ENCODE measurements around the gene OTOP2.

Gene OTOP2

DNA sequence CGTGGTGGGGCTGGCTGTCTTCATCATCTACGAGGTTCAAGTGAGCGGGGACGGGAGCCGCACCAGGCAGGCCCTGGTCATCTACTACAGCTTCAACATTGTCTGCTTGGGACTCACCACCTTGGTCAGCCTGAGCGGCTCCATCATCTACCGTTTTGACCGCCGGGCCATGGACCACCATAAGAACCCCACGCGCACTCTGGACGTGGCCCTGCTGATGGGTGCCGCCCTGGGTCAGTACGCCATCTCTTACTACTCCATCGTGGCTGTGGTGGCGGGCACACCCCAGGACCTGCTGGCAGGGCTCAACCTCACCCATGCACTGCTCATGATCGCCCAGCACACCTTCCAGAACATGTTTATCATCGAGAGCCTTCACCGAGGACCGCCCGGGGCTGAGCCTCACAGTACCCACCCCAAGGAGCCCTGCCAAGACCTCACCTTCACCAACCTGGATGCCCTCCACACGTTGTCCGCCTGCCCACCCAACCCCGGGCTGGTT is 6.5 kb downstream of the OTOP2 start:
- Histone ChIP-seq H3K36me3 (ENCODE audit: insufficient read depth, low read length) (no peaks in the 10 kb centered on the region), H3K9ac (ENCODE audit: insufficient read length) (no peak overlapping the region), H3K27ac (no peak overlapping the region), H3K4me3 (no peak overlapping the region), H3K9me3 (ENCODE audit: low read depth, low read length) (no peaks in the 10 kb centered on the region)
- TF ChIP-seq EZH2 (IDR thresholded peaks at IDR 0.05): no peak
- no peak for TF ChIP-seq POLR2AphosphoS5 (IDR thresholded peaks at IDR 0.05; ENCODE audit: borderline replicate concordance, low read depth, low read length)
- TF ChIP-seq FOXP2 (optimal IDR thresholded peaks at IDR 0.05; ENCODE audit: control extremely low read depth, extremely low read length, insufficient read depth): no peak
- DNase-seq (ENCODE audit: low read depth, low spot score): no peak

DNA sequence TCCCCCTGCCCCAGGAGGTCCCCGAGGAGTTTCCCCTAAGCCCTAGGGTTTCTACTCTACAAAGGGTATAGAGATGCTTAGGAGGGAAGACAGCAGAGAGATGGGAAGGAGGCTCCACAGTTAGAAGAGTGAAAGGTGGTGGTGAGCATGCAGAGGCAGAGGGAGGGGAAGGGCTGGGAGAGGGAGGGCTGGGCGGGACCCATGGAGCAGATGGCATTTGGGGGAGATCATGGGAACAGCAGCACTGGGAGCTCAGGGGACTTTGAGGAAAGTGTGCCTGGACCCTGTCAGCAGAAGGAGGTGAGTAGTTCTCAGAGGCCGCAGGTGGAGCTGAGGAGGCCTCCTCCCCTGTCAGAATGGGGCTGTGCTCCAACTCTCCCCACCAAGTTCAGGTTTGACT is 11.0 kb downstream of the OTOP2 start:
- H3K36me3 ChIP-seq (ENCODE audit: insufficient read depth, low read length): no peaks in the 10 kb centered on the region
- no peak overlapping the region for H3K9ac ChIP-seq (ENCODE audit: insufficient read length)
- no peak overlapping the region for H3K4me3 ChIP-seq
- TF ChIP-seq POLR2AphosphoS5 (IDR thresholded peaks at IDR 0.05; ENCODE audit: borderline replicate concordance, low read depth, low read length) (no peak), EZH2 (IDR thresholded peaks at IDR 0.05) (no peak), FOXP2 (optimal IDR thresholded peaks at IDR 0.05; ENCODE audit: control extremely low read depth, extremely low read length, insufficient read depth) (no peak)
- no peak overlapping the region for H3K27ac ChIP-seq
- DNase-seq (ENCODE audit: low read depth, low spot score): no peak
- no peaks in the 10 kb centered on the region for H3K9me3 ChIP-seq (ENCODE audit: low read depth, low read length)

- no peak within 1 kb of the TSS for H3K4me3 ChIP-seq
- no peaks in the 10 kb centered on the region for H3K36me3 ChIP-seq (ENCODE audit: insufficient read depth, low read length)
- no peak for DNase-seq (ENCODE audit: low read depth, low spot score)
- TF ChIP-seq EZH2 (IDR thresholded peaks at IDR 0.05) (peak; percentile 41), FOXP2 (optimal IDR thresholded peaks at IDR 0.05; ENCODE audit: control extremely low read depth, extremely low read length, insufficient read depth) (no peak)
- no peak within 1 kb of the TSS for H3K27ac ChIP-seq
- H3K9me3 ChIP-seq (ENCODE audit: low read depth, low read length): no peaks in the 10 kb centered on the region
- no peak within 1 kb of the TSS for H3K9ac ChIP-seq (ENCODE audit: insufficient read length)
Observed at GRCh38 chr17:74935585-74936469, 11.8 kb downstream of the OTOP2 start, which contains the start of gene OTOP3. TSS of gene OTOP3 (plus strand) at chr17:74935898. CDS start at chr17:74935922, 24 bp downstream.

DNA sequence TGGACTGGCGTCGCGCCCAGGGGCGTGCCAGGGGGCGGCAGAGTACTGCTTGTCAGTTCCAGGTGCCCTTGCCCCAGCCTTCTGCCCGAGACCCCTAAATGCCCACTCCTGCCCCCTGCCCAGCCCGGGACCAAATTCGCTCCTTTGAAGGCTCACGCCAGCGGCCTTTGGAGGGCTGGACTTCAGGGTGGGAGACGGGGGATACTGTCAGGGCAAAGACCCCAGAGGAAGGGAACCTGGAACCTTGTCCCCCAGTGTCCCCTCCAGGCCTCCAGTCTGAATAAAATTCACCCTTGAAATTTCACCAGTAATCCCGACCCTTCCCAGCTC is 12.4 kb downstream of the OTOP2 start:
- H3K27ac ChIP-seq: no peak overlapping the region
- TF ChIP-seq POLR2AphosphoS5 (IDR thresholded peaks at IDR 0.05; ENCODE audit: borderline replicate concordance, low read depth, low read length) (no peak), EZH2 (IDR thresholded peaks at IDR 0.05) (no peak), FOXP2 (optimal IDR thresholded peaks at IDR 0.05; ENCODE audit: control extremely low read depth, extremely low read length, insufficient read depth) (no peak)
- H3K9ac ChIP-seq (ENCODE audit: insufficient read length): no peak overlapping the region
- H3K9me3 ChIP-seq (ENCODE audit: low read depth, low read length): no peaks in the 10 kb centered on the region
- H3K4me3 ChIP-seq: no peak overlapping the region
- no peaks in the 10 kb centered on the region for H3K36me3 ChIP-seq (ENCODE audit: insufficient read depth, low read length)
- no peak for DNase-seq (ENCODE audit: low read depth, low spot score)

DNA sequence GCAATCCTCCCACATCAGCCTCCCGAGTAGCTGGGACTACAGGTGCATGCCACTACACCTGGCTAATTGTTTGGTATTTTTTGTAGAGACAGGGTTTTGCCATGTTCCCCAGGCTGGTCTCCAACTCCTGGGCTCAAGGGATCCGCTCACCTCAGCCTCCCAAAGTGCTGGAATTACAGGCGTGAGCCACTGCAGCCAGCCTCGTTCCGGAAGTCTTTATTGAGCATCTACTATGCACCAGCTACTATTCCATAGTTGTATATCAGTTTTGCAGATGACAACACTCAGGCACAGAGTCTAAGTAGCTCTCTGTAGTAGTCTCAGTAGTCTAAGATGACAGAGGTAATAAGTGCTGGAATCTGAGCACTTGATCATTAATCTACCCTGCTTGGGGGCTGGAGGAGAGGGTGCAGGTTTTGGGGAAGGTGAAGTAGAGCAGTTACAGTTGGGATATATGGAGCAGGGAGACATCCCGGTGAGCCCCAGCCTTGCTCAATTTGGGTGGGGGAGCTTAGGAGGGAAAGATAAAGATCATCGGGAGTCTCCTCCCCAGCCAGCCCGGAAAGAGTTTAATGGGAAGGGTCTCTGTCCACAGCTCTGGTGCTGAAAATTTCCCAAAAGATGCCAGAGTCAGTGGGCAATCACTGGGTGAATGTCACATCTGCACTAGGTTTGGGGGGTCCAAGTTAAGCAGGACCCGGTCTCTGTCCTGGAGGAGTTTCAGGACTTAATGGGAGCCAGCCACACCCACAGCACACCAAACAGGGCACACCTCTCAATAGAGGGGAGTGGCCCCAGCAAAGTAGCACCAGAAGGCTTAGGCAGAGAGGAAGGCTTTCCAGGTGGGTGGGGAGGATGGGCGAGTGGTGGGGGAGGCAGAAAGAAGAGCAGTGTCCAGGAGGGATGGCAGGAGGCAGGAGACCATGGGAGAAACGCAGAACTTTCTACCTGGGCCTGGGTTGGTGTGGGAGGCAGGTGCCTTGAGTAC is 13.3 kb downstream of the OTOP2 start:
- no peaks in the 10 kb centered on the region for H3K36me3 ChIP-seq (ENCODE audit: insufficient read depth, low read length)
- no peak for TF ChIP-seq FOXP2 (optimal IDR thresholded peaks at IDR 0.05; ENCODE audit: control extremely low read depth, extremely low read length, insufficient read depth)
- no peak for TF ChIP-seq EZH2 (IDR thresholded peaks at IDR 0.05)
- TF ChIP-seq POLR2AphosphoS5 (IDR thresholded peaks at IDR 0.05; ENCODE audit: borderline replicate concordance, low read depth, low read length): no peak
- no peak overlapping the region for H3K27ac ChIP-seq
- no peak overlapping the region for H3K9ac ChIP-seq (ENCODE audit: insufficient read length)
- H3K4me3 ChIP-seq: no peak overlapping the region
- no peak for DNase-seq (ENCODE audit: low read depth, low spot score)
- H3K9me3 ChIP-seq (ENCODE audit: low read depth, low read length): no peaks in the 10 kb centered on the region

- Histone ChIP-seq H3K27ac (no peak overlapping the region), H3K9ac (ENCODE audit: insufficient read length) (no peak overlapping the region), H3K36me3 (ENCODE audit: insufficient read depth, low read length) (no peaks in the 10 kb centered on the region), H3K4me3 (no peak overlapping the region), H3K9me3 (ENCODE audit: low read depth, low read length) (no peaks in the 10 kb centered on the region)
- no peak for DNase-seq (ENCODE audit: low read depth, low spot score)
- TF ChIP-seq POLR2AphosphoS5 (IDR thresholded peaks at IDR 0.05; ENCODE audit: borderline replicate concordance, low read depth, low read length) (no peak), FOXP2 (optimal IDR thresholded peaks at IDR 0.05; ENCODE audit: control extremely low read depth, extremely low read length, insufficient read depth) (no peak), EZH2 (IDR thresholded peaks at IDR 0.05) (no peak)
Observed at GRCh38 chr17:74938194-74938950, 14.3 kb downstream of the OTOP2 start.

GRCh38 chr17:74939534-74939933 is 15.5 kb downstream of the OTOP2 start:
- Histone ChIP-seq H3K9ac (ENCODE audit: insufficient read length) (no peak overlapping the region), H3K36me3 (ENCODE audit: insufficient read depth, low read length) (no peaks in the 10 kb centered on the region), H3K9me3 (ENCODE audit: low read depth, low read length) (no peaks in the 10 kb centered on the region), H3K27ac (no peak overlapping the region), H3K4me3 (no peak overlapping the region)
- no peak for DNase-seq (ENCODE audit: low read depth, low spot score)
- no peak for TF ChIP-seq EZH2 (IDR thresholded peaks at IDR 0.05)
- TF ChIP-seq POLR2AphosphoS5 (IDR thresholded peaks at IDR 0.05; ENCODE audit: borderline replicate concordance, low read depth, low read length): no peak
